ENCODE results near the gene SPRED1. TPM values are rescaled to one million over a fixed set of nuclear protein-coding genes. Genes with fewer than 3 reads are reported as not detected.

The SPRED1 gene
- total RNA-seq (2014; rRNA removed; shearing (Covaris generic)) (44.0 and 44.1 TPM in 2 replicates), polyA plus RNA-seq (2016; fragmentation: Nextera tagmentation; extraction: Ambion mirVana) (11.2 and 11.4 TPM in 2 replicates)
- long read RNA-seq, partial matches to known transcripts: 1 of 2 reads
- long read RNA-seq, other reads (novel, unspliced or antisense): 1 of 2 reads

DNA sequence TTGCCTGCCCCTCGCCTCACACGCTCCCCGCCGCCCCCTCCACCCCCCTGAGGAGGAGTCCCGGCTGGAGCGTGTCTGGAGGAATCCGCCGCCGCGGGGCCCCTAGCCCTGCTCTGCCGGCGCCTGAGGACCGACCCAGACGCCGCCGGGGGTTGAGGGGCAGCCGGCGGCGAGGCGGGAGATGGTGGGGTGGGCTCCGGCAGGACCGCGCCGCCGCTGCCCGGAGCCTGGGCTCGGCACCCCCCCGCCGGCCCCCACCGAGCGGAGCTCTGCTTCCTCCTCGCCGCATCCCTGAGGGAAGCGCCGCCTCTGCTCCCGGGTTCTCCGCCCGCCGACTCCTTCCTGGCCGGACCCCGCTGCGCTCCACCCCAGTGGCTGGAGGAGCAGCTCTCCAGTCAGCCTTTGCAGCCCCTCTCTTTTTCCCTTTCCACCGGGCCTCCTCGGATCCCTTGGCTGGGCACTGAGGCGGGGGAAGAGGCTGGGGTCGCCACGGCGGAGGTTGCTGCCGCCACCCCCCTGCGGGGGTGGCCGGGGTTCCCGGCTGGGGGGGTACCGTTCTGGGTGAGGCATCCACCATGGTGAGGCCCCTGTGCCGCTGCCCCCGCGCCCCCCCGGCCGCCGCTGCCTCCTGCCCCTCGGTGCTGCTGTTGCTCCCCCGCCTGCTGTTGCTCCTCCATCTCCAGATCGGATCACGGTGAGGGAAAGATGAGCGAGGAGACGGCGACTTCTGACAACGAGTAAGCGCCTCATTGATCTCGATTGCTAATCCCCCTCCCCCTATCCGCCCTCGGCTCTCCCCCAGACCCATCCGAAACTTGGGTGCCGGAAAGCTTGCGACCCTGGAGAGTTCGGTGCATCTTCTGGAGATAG lies at the start of gene SPRED1:
Gene SPRED1, plus strand, starts transcription at position 356 of the 870 bp plus-strand sequence. Its CDS starts 350 bp downstream, at position 706.
- Histone ChIP-seq H2AFZ (no peak within 1 kb of the TSS; the same call in 1 of the 2 replicates), H3F3A (replicated peaks; ENCODE audit: low read depth) (no peaks in the 10 kb centered on the region), H3K4me2 (peak within 1 kb of the TSS; percentile 85), H3K27me3 (ENCODE audit: insufficient read depth) (no peaks in the 10 kb centered on the region), H3K27ac (ENCODE audit: low read depth) (peak within 1 kb of the TSS; percentile 98), H3K9me2 (ENCODE audit: insufficient read depth) (no peaks in the 10 kb centered on the region), H4K20me1 (replicated peaks; ENCODE audit: insufficient read depth) (peaks cover 18% of the 10 kb centered on the region), H3K4me1 (ENCODE audit: insufficient read depth) (peaks cover 45% of the 10 kb centered on the region), H3K4me3 (peak within 1 kb of the TSS; percentile 56), H3K36me3 (ENCODE audit: insufficient read depth) (no peaks in the 10 kb centered on the region), H3K79me2 (replicated peaks; ENCODE audit: insufficient read depth) (peaks cover 52% of the 10 kb centered on the region)
- Mint-ChIP-seq H3K27me3 (ENCODE audit: insufficient read depth, low read depth, poor library complexity) (peaks cover 12% of the 10 kb centered on the region), H3K27ac (peak within 1 kb of the TSS; percentile 96), H3K4me1 (peaks cover 39% of the 10 kb centered on the region), H3K4me3 (peak within 1 kb of the TSS; percentile 96), H3K36me3 (ENCODE audit: low read depth) (peaks cover 14% of the 10 kb centered on the region), H3K9me3 (no peaks in the 10 kb centered on the region)
- TF ChIP-seq, protein P1, sequence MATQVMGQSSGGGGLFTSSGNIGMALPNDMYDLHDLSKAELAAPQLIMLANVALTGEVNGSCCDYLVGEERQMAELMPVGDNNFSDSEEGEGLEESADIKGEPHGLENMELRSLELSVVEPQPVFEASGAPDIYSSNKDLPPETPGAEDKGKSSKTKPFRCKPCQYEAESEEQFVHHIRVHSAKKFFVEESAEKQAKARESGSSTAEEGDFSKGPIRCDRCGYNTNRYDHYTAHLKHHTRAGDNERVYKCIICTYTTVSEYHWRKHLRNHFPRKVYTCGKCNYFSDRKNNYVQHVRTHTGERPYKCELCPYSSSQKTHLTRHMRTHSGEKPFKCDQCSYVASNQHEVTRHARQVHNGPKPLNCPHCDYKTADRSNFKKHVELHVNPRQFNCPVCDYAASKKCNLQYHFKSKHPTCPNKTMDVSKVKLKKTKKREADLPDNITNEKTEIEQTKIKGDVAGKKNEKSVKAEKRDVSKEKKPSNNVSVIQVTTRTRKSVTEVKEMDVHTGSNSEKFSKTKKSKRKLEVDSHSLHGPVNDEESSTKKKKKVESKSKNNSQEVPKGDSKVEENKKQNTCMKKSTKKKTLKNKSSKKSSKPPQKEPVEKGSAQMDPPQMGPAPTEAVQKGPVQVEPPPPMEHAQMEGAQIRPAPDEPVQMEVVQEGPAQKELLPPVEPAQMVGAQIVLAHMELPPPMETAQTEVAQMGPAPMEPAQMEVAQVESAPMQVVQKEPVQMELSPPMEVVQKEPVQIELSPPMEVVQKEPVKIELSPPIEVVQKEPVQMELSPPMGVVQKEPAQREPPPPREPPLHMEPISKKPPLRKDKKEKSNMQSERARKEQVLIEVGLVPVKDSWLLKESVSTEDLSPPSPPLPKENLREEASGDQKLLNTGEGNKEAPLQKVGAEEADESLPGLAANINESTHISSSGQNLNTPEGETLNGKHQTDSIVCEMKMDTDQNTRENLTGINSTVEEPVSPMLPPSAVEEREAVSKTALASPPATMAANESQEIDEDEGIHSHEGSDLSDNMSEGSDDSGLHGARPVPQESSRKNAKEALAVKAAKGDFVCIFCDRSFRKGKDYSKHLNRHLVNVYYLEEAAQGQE (IDR thresholded peaks at IDR 0.05; ENCODE audit: unreplicated experiment): no peak
- TF ChIP-seq EZH2 (IDR thresholded peaks at IDR 0.05; ENCODE audit: low read depth, unreplicated experiment): no peak
- no peak for TF ChIP-seq CREB1 (CRISPR knock-in tag; IDR thresholded peaks at IDR 0.05; ENCODE audit: low read depth)
- TF ChIP-seq STAT1 (IDR thresholded peaks at IDR 0.05; ENCODE audit: unreplicated experiment): no peak
- no peak for TF ChIP-seq JUNB (IDR thresholded peaks at IDR 0.05; ENCODE audit: unreplicated experiment)
- TF ChIP-seq, protein P2, sequence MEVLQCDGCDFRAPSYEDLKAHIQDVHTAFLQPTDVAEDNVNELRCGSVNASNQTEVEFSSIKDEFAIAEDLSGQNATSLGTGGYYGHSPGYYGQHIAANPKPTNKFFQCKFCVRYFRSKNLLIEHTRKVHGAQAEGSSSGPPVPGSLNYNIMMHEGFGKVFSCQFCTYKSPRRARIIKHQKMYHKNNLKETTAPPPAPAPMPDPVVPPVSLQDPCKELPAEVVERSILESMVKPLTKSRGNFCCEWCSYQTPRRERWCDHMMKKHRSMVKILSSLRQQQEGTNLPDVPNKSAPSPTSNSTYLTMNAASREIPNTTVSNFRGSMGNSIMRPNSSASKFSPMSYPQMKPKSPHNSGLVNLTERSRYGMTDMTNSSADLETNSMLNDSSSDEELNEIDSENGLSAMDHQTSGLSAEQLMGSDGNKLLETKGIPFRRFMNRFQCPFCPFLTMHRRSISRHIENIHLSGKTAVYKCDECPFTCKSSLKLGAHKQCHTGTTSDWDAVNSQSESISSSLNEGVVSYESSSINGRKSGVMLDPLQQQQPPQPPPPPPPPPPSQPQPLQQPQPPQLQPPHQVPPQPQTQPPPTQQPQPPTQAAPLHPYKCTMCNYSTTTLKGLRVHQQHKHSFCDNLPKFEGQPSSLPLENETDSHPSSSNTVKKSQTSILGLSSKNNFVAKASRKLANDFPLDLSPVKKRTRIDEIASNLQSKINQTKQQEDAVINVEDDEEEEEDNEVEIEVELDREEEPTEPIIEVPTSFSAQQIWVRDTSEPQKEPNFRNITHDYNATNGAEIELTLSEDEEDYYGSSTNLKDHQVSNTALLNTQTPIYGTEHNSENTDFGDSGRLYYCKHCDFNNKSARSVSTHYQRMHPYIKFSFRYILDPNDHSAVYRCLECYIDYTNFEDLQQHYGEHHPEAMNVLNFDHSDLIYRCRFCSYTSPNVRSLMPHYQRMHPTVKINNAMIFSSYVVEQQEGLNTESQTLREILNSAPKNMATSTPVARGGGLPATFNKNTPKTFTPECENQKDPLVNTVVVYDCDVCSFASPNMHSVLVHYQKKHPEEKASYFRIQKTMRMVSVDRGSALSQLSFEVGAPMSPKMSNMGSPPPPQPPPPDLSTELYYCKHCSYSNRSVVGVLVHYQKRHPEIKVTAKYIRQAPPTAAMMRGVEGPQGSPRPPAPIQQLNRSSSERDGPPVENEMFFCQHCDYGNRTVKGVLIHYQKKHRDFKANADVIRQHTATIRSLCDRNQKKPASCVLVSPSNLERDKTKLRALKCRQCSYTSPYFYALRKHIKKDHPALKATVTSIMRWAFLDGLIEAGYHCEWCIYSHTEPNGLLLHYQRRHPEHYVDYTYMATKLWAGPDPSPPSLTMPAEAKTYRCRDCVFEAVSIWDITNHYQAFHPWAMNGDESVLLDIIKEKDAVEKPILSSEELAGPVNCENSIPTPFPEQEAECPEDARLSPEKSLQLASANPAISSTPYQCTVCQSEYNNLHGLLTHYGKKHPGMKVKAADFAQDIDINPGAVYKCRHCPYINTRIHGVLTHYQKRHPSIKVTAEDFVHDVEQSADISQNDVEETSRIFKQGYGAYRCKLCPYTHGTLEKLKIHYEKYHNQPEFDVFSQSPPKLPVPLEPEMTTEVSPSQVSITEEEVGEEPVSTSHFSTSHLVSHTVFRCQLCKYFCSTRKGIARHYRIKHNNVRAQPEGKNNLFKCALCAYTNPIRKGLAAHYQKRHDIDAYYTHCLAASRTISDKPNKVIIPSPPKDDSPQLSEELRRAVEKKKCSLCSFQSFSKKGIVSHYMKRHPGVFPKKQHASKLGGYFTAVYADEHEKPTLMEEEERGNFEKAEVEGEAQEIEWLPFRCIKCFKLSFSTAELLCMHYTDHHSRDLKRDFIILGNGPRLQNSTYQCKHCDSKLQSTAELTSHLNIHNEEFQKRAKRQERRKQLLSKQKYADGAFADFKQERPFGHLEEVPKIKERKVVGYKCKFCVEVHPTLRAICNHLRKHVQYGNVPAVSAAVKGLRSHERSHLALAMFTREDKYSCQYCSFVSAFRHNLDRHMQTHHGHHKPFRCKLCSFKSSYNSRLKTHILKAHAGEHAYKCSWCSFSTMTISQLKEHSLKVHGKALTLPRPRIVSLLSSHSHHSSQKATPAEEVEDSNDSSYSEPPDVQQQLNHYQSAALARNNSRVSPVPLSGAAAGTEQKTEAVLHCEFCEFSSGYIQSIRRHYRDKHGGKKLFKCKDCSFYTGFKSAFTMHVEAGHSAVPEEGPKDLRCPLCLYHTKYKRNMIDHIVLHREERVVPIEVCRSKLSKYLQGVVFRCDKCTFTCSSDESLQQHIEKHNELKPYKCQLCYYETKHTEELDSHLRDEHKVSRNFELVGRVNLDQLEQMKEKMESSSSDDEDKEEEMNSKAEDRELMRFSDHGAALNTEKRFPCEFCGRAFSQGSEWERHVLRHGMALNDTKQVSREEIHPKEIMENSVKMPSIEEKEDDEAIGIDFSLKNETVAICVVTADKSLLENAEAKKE (CRISPR knock-in tag; IDR thresholded peaks at IDR 0.05): no peak
- TF ChIP-seq, protein P3, sequence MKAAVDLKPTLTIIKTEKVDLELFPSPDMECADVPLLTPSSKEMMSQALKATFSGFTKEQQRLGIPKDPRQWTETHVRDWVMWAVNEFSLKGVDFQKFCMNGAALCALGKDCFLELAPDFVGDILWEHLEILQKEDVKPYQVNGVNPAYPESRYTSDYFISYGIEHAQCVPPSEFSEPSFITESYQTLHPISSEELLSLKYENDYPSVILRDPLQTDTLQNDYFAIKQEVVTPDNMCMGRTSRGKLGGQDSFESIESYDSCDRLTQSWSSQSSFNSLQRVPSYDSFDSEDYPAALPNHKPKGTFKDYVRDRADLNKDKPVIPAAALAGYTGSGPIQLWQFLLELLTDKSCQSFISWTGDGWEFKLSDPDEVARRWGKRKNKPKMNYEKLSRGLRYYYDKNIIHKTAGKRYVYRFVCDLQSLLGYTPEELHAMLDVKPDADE (IDR thresholded peaks at IDR 0.05): no peak
- ATAC-seq: peak; percentile 50
- peak; percentile 57 for DNase-seq (ENCODE audit: low spot score)

All from GM23338 (cell line).